Activated CD8-positive, alpha-beta memory T cell treated with anti-CD3 and anti-CD28 coated beads, Interleukin-2, amount 50 U/mL, for 24 hours (primary cell): ENCODE measurements around the gene ROBO3.

Source experiments
- DNase-seq: peaks from one replicate; pipeline ENCODE4 v3.0.0-alpha.2; 2020; ENCODE audit errors: extremely low read depth

The ROBO3 gene

GRCh38 chr11:124875943-124876817 lies 10.9 kb downstream of the ROBO3 start:
- peak; percentile 50 for DNase-seq

DNA sequence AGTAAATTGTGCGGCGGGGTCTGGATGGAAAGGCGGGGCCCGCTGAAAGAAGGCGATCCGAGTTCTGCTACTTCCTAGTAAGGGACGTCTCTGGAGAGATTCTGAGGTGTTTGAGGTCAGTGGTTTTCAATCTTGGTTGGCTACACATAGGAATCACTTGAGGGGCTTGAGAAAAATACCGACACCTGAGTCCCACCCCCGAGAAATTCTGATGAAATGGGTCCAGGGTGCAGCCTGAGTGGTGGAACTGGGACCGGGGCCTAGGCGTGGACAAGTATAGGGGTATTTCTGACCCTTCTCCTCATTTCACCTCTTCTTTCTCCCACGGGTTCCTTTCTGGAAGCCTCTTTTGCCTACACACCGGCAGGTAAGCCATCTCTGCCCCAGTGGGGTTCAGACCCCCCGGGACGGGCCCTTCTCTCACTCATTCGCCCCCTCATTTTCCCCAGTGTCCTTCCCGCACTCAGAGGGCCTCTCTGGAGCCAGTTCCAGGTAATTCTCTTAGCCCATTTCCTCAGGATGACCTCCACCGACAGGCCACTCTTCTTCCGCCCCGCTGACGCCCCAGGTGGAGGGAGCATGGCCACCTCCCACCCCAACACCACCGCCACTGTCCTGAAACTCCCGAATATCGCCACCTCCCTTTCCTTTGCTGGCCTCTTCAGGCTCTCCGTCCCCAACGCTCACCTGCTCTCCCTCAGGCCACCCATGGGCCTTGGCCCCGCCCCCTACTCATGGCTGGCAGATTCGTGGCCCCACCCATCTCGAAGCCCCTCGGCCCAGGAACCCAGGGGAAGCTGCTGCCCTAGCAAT lies 11.8 kb downstream of the ROBO3 start:
- no peak for DNase-seq

DNA sequence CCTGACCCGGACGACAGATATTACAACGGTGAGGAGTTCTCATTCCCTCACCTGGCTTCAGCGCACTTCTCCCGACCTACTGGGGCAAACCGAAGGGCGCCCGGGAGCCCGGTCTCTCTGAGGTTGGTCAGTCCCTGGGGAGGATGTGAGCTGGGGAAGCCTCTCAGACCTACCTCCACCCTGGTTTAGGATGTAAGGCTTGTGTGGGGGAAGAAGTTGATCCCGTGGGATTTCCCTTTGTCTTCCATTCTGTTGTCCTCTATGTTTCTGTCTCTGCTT lies 12.3 kb downstream of the ROBO3 start:
- DNase-seq: no peak

GRCh38 chr11:124877910-124878758 lies 12.9 kb downstream of the ROBO3 start:
- DNase-seq: no peak

- no peak for DNase-seq
These were observed 13.7 kb downstream of the ROBO3 start for GRCh38 chr11:124878759-124879492.

GRCh38 chr11:124879493-124880289 lies 14.5 kb downstream of the ROBO3 start:
- DNase-seq: no peak

DNA sequence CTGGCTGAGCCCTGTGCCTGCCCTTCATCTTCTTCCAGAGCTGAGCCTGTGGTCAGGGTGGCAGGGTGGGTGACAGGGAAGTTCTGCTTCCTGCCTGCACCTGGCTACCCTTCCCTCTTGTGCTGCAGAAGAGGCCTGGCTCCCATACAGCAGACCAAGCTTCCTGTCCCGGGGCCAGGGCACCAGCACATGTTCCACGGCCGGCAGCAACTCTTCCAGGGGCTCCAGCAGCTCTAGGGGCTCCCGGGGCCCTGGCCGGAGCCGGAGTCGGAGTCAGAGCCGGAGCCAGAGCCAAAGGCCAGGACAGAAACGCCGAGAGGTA lies 15.0 kb downstream of the ROBO3 start:
- no peak for DNase-seq

DNA sequence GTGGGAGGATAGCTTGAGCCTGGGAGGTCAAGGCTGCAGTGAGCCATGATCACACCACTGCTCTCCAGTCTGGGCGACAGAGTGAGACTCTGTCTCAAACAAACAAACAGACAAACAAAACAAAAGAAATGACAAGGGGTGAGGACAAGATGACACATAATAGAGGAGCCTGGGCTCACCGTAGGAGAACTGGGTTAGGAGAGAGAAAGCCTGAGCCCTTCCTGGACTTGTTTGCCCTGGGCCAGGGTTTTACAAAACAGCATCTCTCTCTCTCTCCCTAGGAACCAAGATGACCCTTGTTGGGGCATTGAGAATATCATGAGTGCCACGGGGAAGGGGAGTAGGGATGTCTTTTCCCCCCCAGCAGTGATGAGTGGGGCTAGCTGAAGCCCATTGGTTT lies 15.7 kb downstream of the ROBO3 start:
- no peak for DNase-seq

GRCh38 chr11:124882339-124883071 lies 17.3 kb downstream of the ROBO3 start:
- DNase-seq: no peak

- DNase-seq: no peak
These were observed 19.1 kb downstream of the ROBO3 start for GRCh38 chr11:124884340-124884739.

GRCh38 chr11:124884869-124885479 lies 19.7 kb downstream of the ROBO3 start:
- DNase-seq: no peak

DNA sequence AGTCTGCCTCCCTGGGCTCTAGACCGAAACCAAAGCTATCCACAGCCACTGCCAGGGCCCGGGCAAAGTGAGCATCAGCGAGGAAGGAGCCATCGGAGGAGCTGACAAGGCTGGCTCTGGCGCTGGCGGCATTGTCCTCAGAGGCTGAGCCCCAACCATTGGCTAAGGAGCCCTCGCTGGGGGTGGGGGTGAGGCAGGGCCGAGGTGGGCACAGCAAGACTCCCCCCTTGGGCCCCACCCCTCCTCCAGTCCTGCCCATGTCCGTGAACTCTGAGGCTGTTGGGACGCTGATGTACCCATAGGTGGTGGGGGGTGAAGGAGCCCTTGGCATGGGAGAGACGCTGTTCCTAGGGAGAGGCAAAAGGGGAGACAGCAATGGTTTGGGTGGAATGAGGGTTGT lies 21.2 kb downstream of the ROBO3 start:
- no peak for DNase-seq

DNA sequence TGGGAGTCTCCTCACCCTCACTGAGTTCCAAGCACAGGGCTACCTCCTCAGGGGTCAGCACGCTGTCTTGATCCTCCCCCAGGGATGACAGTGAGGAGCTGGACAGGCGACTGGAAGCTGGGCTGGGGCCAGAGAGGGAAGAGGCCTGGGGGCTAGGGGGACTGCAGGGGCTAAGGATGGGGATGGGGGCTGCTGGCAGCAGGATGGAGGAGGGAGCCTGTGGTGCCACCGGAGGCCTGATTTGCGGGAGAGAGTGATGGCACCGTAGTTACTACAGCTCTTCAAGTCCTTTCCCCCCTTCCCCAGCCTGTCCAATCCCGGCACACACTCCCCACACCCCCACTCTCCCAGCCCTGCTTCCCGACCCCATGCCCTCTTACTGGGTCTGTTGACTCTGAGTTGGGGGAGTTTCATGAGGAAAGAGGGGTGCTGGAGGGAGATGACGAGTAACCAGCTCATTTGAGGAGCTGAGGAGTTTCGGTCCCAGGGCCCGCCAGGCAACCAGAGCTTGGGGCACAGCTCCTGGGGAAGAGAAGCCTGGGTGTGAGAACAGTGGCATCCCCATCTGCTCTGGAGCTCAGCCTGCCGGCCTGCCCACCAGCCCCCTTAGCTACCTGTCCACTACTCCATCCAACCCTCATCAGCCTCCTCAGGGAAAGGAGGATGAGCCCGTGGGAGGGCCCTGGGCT lies 21.9 kb downstream of the ROBO3 start:
- no peak for DNase-seq

GRCh38 chr11:124887667-124888013 lies 22.4 kb downstream of the ROBO3 start:
- no peak for DNase-seq

GRCh38 chr11:124889191-124890091 lies 24.2 kb downstream of the ROBO3 start:
- no peak for DNase-seq

DNA sequence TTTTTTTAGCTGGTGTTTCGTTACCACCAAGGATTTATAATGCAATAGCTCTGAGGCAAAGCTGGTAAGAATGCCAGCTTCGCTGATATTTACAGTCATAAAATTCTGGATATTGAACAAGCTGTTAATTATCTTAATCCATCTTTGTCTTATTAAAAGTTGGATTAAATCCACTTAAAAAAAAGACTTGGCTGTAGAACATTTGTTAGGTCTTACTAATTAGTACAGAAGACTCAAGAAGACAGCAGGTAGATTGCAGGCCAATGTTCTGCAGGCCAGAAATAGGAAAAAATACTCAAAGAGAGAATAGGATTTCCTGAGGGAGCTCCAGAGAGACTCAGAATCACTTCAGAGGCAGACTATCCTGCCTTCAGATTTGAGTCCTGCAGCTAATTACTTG lies 24.9 kb downstream of the ROBO3 start:
- no peak for DNase-seq

DNA sequence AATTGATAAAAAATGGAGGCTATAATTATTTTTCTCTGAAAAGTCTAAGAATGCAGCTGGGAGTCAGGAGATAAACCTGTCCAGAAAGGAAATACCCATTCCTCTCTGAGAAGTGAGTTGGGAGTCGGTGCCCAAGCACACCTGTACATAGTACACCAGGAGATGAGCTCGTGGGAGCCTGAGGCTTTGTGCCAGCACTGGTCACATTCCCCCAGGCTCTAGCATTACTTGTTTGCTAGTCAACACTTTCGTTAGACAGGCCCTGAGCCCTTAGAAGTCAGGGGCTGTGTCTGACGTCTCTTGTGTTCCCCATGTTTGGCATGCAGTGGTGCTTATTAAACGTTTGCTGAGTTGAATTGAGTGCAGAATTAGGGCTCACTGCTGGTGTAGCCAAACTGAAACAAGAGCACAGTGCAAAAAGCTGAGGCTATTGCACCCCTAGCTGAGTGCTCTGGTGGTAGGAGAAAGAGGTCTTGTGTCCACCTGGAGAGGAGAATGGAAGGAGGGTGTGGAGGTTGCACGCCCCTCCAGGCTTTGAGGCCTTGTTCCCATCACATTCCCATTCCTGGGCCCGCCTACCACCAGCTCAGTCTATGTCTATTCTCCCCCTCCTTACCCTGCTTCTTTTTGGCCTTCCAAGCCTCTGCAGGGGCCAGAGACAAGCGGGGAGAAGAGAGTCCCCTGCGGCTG lies 25.6 kb downstream of the ROBO3 start:
- DNase-seq: no peak
